Stimulated activated CD8-positive, alpha-beta memory T cell treated with anti-CD3 and anti-CD28 coated beads, Interleukin-7, amount 100 ng/mL, for 24 hours (primary cell): ENCODE measurements around the gene LRRC32.
"Not testable (repeated sequence)": the region's sequence is repeated elsewhere in the genome, so short reads cannot be mapped to it uniquely, and the experiment has no call there.

Experiments used
- DNase-seq: peaks from one replicate; pipeline ENCODE4 v3.0.0-alpha.2; 2020; ENCODE audit warnings: low read depth

Gene LRRC32

DNA sequence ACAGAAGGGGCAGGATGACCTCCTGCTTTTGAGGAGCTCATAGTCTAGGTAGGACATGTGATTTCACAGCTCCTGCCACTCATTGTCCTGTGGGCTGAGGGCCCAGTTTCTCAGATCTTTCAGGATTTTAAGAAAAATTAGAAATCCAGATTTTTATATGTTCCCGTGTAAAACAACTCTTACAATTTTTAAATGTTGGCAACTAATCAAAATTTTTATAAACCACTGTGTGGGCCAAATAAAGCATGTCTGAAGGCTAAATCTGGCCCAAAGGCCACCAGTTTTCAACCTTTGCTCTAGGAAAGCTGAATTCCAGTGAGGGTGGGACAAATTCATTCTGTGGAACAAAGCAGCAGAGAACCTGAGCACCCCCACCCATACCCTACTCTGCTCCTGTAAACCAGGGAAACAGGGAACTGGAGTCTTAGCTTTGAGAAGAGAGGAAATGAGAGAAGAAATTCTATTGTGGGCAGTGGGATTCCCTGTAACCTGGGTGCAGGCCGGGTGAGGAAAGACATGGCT, 20.6 kb downstream of the LRRC32 start:
- no peak for DNase-seq

DNA sequence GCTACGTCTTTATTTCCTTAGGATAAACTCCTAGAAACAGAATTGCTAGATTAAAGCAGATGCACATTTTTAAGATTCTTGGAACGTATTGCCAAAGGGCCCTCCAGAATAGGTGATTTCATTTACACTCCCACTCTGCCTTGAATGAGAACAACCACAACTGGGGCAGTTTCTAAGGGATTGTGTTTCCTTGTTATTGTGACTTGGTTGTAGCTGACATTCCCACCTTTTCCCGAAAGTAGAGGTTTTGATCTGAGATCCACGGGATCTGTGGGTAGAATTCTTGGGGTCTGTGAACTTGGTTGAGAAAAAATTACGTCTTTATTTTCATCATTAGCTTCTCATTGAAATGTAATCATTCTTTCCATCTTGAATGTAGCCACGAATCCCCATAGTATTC, 21.5 kb downstream of the LRRC32 start:
- no peak for DNase-seq

- DNase-seq: no peak
Measured at GRCh38 chr11:76648061-76648460, 22.5 kb downstream of the LRRC32 start.

- DNase-seq: no peak
Measured at GRCh38 chr11:76646882-76647534, 23.5 kb downstream of the LRRC32 start.

GRCh38 chr11:76644591-76644990, 26.0 kb downstream of the LRRC32 start:
- no peak for DNase-seq

GRCh38 chr11:76643711-76644110, 26.8 kb downstream of the LRRC32 start:
- not testable (repeated sequence) for DNase-seq

- DNase-seq: no peak
Measured at GRCh38 chr11:76642341-76642740, 28.2 kb downstream of the LRRC32 start.

DNA sequence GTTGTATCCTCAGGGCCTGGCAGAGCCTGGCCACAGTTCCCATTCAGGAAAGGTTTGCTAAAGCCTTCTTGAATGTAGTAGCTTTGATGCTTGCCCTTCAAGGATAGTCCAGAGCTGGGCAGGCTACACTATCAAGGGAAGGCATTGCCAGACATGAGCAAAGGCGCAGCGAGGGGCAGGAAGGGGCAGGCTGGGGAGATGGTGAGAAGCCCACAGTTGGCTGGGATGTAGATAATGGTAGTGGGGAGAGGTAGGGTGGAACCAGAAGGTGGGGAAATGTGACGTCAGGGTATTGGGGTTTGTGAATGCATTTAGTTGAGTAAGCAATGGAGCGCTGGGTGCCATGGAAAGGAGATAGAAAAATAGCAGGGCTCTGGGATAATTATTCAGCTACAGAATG, 28.6 kb downstream of the LRRC32 start:
- no peak for DNase-seq

- no peak for DNase-seq
Measured at GRCh38 chr11:76640501-76640900, 30.0 kb downstream of the LRRC32 start.

DNA sequence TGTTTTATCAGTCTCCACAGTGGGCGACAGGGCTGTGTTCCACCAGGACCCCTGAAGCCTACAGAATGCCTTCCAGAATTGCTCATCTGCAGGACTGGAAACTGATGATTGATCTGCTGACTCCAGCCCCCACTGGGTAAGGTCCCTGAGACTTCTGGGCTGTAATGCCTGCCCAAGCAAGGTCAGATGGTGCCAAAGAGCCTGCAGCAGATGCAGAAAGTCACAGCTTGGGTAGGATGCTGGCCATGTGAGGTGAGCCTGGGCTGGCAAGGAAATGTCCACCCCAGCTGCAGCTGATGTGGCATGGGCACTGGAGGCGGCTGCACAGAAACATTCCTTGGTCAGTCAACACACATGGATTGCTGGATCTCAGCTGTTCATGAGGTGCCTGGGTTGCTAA, 30.9 kb downstream of the LRRC32 start:
- no peak for DNase-seq

DNA sequence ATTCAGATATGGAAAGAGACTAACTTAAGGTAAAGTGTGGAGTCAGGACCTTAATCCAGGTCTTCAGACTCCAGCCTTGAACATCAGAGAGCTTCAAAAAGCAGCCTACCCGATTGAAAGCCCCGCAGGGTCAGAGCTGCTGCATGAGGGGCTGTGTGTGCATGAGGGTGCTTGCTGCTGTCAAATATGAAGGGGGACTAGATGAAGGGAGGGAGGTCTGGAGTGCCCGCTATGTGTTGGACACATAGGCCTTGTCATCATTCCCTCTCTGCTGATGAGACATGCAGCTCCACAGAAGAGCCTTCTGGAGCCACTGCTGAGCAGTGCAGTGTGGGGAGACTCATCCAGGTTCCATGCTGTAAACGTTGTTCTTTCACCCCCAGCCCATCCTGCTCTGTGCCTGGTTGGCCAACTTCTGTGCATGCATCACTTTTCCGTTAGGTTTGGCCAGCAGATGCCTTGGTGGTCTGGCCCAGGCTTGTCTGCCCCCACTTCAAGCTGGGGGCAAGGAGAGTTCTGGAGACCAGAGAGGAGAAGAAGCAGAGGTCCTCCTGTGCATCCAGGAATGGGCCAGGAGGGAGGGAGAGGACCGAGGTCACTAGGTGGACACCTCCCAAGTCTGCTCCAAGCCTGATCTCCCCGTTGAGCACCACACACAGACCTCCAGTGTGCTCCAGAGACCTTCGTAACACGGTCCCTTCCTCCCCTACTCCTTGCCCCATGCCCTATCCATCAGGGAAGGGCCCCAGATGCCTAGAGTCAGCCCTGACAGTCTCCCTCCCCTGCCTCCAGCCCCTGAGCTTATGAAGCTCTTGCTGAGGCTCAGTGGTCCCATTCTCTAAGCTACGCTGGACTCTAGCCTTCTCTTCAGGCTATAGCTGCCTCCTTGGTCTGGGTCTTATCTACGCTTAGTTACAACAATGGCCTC, 32.0 kb downstream of the LRRC32 start:
- no peak for DNase-seq

GRCh38 chr11:76637491-76638269, 32.9 kb downstream of the LRRC32 start:
- no peak for DNase-seq

- no peak for DNase-seq
Measured at GRCh38 chr11:76636826-76637460, 33.6 kb downstream of the LRRC32 start.

- DNase-seq: no peak
Measured at GRCh38 chr11:76635991-76636738, 34.4 kb downstream of the LRRC32 start.

DNA sequence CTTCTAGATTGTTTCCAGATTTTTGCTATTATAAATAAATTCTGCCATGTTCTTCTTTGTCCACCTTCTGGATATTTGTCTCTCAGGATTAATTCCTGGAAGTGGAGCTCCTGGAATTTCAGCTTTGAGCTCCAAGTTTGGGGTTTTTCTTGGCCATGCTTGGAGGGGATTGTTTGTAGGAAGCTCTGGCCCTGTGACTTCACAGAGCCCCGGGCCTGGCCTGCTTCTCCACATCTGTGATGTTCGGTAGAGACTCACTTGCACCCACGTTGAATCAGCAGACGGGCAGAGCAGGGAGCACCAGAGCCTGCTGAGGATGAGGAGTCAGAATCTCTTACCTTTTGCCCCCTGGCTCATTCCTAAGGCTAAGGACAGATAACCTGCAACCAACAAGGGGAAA, 35.7 kb downstream of the LRRC32 start:
- DNase-seq: no peak

DNA sequence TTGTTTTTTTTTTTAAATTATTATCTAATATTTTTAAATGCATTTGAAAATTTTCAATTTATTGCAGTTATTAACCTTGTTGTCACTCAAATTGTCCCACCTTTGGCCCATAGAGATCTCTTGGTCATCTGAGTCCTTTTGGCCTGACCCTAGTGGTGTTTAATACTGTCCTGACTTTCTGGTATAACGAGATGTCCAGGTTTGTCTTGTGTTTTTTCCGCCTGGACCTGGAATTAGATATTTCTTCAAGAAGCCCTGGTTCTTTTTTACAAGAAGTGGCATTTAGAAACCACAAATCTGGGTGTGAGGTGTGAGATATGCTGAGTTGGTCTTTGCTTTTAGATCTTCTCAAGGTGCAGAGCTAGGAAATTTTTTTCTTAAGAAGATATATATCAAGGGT, 38.1 kb downstream of the LRRC32 start:
- DNase-seq: no peak

GRCh38 chr11:76631566-76632308, 38.8 kb downstream of the LRRC32 start:
- DNase-seq: no peak

- DNase-seq: no peak
Measured at GRCh38 chr11:76630600-76631281, 39.8 kb downstream of the LRRC32 start.

GRCh38 chr11:76629853-76630599, 40.5 kb downstream of the LRRC32 start:
- DNase-seq: no peak
